DMS79 treated with DMSO at 0.1 percent for 48 hours (cell line): ENCODE data around the gene ISG20.

Experiments
- DNase-seq: peaks from one replicate; lab custom pipeline; 2025; lab: John Stamatoyannopoulos, UW

Gene ISG20

GRCh38 chr15:88638626-88639372 is at the start of gene ISG20:
TSS of gene ISG20 (plus strand) at chr15:88639016. CDS start at chr15:88639367, 351 bp downstream.
- peak; percentile 70 for DNase-seq

- DNase-seq, result no peak
These were observed 48.1 kb upstream of the ISG20 start for GRCh38 chr15:88590759-88591158.

- DNase-seq, result no peak
These were observed 47.4 kb upstream of the ISG20 start for GRCh38 chr15:88591384-88591783.

- peak; percentile 6 for DNase-seq
These were observed 34.9 kb upstream of the ISG20 start for GRCh38 chr15:88603885-88604284.

- peak; percentile 1 for DNase-seq
These were observed 34.2 kb upstream of the ISG20 start for GRCh38 chr15:88604381-88605188.

- DNase-seq, result peak; percentile 21
These were observed 33.4 kb upstream of the ISG20 start for GRCh38 chr15:88605189-88606069.

GRCh38 chr15:88606070-88606794 is 32.6 kb upstream of the ISG20 start:
- peak; percentile 31 for DNase-seq

GRCh38 chr15:88607951-88608350 is 30.9 kb upstream of the ISG20 start:
- DNase-seq, result no peak

- no peak for DNase-seq
These were observed 30.1 kb upstream of the ISG20 start for GRCh38 chr15:88608607-88609181.

- no peak for DNase-seq
These were observed 29.3 kb upstream of the ISG20 start for GRCh38 chr15:88609344-88610090.

GRCh38 chr15:88610701-88611231 is 28.1 kb upstream of the ISG20 start:
- no peak for DNase-seq

GRCh38 chr15:88612186-88612796 is 26.5 kb upstream of the ISG20 start:
- no peak for DNase-seq

GRCh38 chr15:88613074-88613944 is 25.5 kb upstream of the ISG20 start:
- DNase-seq, result no peak

GRCh38 chr15:88615303-88616107 is 23.3 kb upstream of the ISG20 start:
- no peak for DNase-seq

GRCh38 chr15:88616240-88616639 is 22.6 kb upstream of the ISG20 start:
- no peak for DNase-seq

GRCh38 chr15:88617031-88617722 is 21.6 kb upstream of the ISG20 start:
- DNase-seq, result no peak

- no peak for DNase-seq
These were observed 21.0 kb upstream of the ISG20 start for GRCh38 chr15:88617790-88618189.
